GM10248 (cell line): ENCODE measurements around the gene ME3.
"Not testable (repeated sequence)": the region's sequence is repeated elsewhere in the genome, so short reads cannot be mapped to it uniquely, and the experiment has no call there.

Experiments
- CTCF ChIA-PET: fragments of 300-600 bp; sonication (Branson Sonifier 250); formaldehyde crosslinking; extraction: SDS; loops from one replicate; lab custom pipeline; 2021; ENCODE audit warnings: antibody characterized with exemption; lab: Yijun Ruan, JAX
- POLR2A ChIA-PET: fragments of 350-650 bp; sonication (Branson Sonifier 250); formaldehyde crosslinking; extraction: SDS; loops from one replicate; lab custom pipeline; 2020; ENCODE audit warnings: antibody characterized with exemption; lab: Yijun Ruan, JAX
- DNase-seq: peaks from one replicate; pipeline ENCODE4 v3.0.0; 2012; ENCODE audit errors: extremely low spot score
- CTCF ChIP-seq: IDR thresholded peaks from 2 replicates; pipeline ENCODE4 v1.5.1; 2012; ENCODE audit warnings: mild to moderate bottlenecking, low read depth; ENCODE audit errors: extremely low read depth, missing control alignments, control extremely low read depth

Gene ME3

GRCh38 chr11:86565801-86566312 is 106.6 kb downstream of the ME3 start:
- POLR2A ChIA-PET, result interaction anchor here (0.5 kb wide), 1 partner anchor 537 kb away, joined by 3 read pairs; no protein-coding TSS in a partner anchor
- DNase-seq, result no peak
- CTCF ChIA-PET, result interaction anchor here (0.7 to 1.2 kb wide), 3 partner anchors 8 to 109 kb away, joined by 3 read pairs; no protein-coding TSS in a partner anchor
- TF ChIP-seq CTCF, result no peak

GRCh38 chr11:86565388-86565787 is 107.0 kb downstream of the ME3 start:
- ChIA-PET POLR2A (interaction anchor here (0.5 kb wide), 1 partner anchor 538 kb away, joined by 3 read pairs; no protein-coding TSS in a partner anchor), CTCF (interaction anchor here (0.8 to 1.2 kb wide), 3 partner anchors 9 to 108 kb away, joined by 3 read pairs; no protein-coding TSS in a partner anchor)
- no peak for DNase-seq
- no peak for TF ChIP-seq CTCF

GRCh38 chr11:86562842-86563241 is 109.6 kb downstream of the ME3 start:
- POLR2A ChIA-PET, DNase-seq, CTCF ChIA-PET: not testable (repeated sequence)

GRCh38 chr11:86559311-86559945 is 113.0 kb downstream of the ME3 start:
- CTCF ChIA-PET, result interaction anchor here (0.7 to 1.5 kb wide), 2 partner anchors 9 to 26 kb away, joined by 3 read pairs; no protein-coding TSS in a partner anchor
- no peak for DNase-seq
- POLR2A ChIA-PET, result interaction anchor here (0.6 kb wide), 1 partner anchor 912 kb away, joined by 3 read pairs; the partner anchor contains the start of gene TMEM126A
- no peak for TF ChIP-seq CTCF

GRCh38 chr11:86558841-86559240 is 113.6 kb downstream of the ME3 start:
- CTCF ChIA-PET, result interaction anchor here (1.2 to 1.5 kb wide), 2 partner anchors 10 to 26 kb away, joined by 3 read pairs; no protein-coding TSS in a partner anchor
- TF ChIP-seq CTCF, result no peak
- DNase-seq, result no peak
- POLR2A ChIA-PET, result no interaction called here

GRCh38 chr11:86558207-86558606 is 114.2 kb downstream of the ME3 start:
- CTCF ChIA-PET, result interaction anchor here (1.0 to 1.5 kb wide), 3 partner anchors 11 to 50 kb away, joined by 3 to 4 read pairs (median 3); no protein-coding TSS in a partner anchor
- TF ChIP-seq CTCF, result no peak

GRCh38 chr11:86555866-86556265 is 116.5 kb downstream of the ME3 start:
- POLR2A ChIA-PET, result no interaction called here
- no peak for DNase-seq
- CTCF ChIA-PET, result interaction anchor here (0.9 to 2.1 kb wide), 2 partner anchors 13 to 16 kb away, joined by 3 to 6 read pairs; no protein-coding TSS in a partner anchor
- no peak for TF ChIP-seq CTCF

More at GRCh38 chr11:86558207-86558606, 114.2 kb downstream of the ME3 start:
- POLR2A ChIA-PET, result no interaction called here
- DNase-seq, result no peak
